K562 (cell line): ENCODE data around the gene UGT3A1. TPM values are rescaled to one million over a fixed set of nuclear protein-coding genes. Genes with fewer than 3 reads are reported as not detected.

ENCODE experiments used
- ATAC-seq: fragments of 200-7000 bp; cut with Tn5 transposase; 3 replicates; pipeline ENCODE4 v1.9.1; 2020; ENCODE audit warnings: moderate library complexity
- BruUV-seq: library from RNA; stranded (reverse); fragments of 400-500 nt; replicated peaks from 2 replicates; lab custom pipeline; 2021; lab: Mats Ljungman, UMichigan
- CTCF ChIA-PET: fragments of 300-600 bp; formaldehyde crosslinking; extraction: SDS; loops from one replicate; lab custom pipeline; 2021; ENCODE audit warnings: low intra/inter-chr PET ratio; lab: Yijun Ruan, JAX
- POLR2A ChIA-PET: fragments of 300-600, 350-650 bp; sonication (Branson Sonifier 250); formaldehyde crosslinking; extraction: SDS; loops from one replicate; lab custom pipeline; 2021; ENCODE audit warnings: antibody characterized with exemption, inconsistent platforms; lab: Yijun Ruan, JAX
- DNase-seq, 4 experiments: peaks; one replicate each; pipeline versions ENCODE4 v3.0.0 to v3.0.0-alpha.2; 2011 to 2018; ENCODE audit warnings: low spot score in 3 of 4, mixed read lengths in 3 of 4; ENCODE audit errors: extremely low read depth in 1 of 4
- FAIRE-seq: peaks from 2 replicates; lab custom pipeline; 2011; peaks lifted over from hg19 to GRCh38; lab: Jason Lieb, UNC
- H2AFZ ChIP-seq: 2 replicates; pipeline ENCODE4 v1.6.0; 2011; ENCODE audit warnings: low read depth, low read length, control low read depth, inconsistent platforms
- H3K27ac ChIP-seq: fragments of 200-600 bp; 3 replicates; pipeline ENCODE4 v1.8.0; 2011; ENCODE audit warnings: low read depth, mild to moderate bottlenecking, control low read depth, inconsistent platforms, low read length, moderate library complexity, mixed read lengths; ENCODE audit errors: extremely low read depth
- H3K27me3 ChIP-seq, 2 experiments: fragments of 300-600 bp in 1 of 2; 2 replicates in 1 of 2; 3 replicates in 1 of 2; pipeline versions ENCODE4 v1.6.0 to v1.8.0; 2011; ENCODE audit warnings: inconsistent platforms in 2 of 2, low read length in 2 of 2, mild to moderate bottlenecking in 1 of 2, mixed read lengths in 1 of 2, moderate library complexity in 1 of 2; ENCODE audit not compliant: control insufficient read depth in 2 of 2, insufficient read depth in 2 of 2
- H3K36me3 ChIP-seq: fragments of 300-600 bp; 3 replicates; pipeline ENCODE4 v1.8.0; 2011; ENCODE audit warnings: mild to moderate bottlenecking, low read length, inconsistent platforms; ENCODE audit not compliant: control insufficient read depth, insufficient read depth
- H3K4me1 ChIP-seq, 2 experiments: fragments of 200-600 bp in 1 of 2; replicated peaks in 1 of 2; 2 replicates in 1 of 2; 3 replicates in 1 of 2; pipeline versions ENCODE4 v1.5.1 to v1.8.0; 2011; ENCODE audit warnings: inconsistent platforms in 2 of 2, low read length in 2 of 2, mild to moderate bottlenecking in 1 of 2, mixed read lengths in 1 of 2, moderate library complexity in 1 of 2; ENCODE audit not compliant: control insufficient read depth in 2 of 2, insufficient read depth in 2 of 2
- H3K4me2 ChIP-seq: 2 replicates; pipeline ENCODE4 v1.6.1; 2011; ENCODE audit warnings: low read length, control low read depth, inconsistent platforms, mixed read lengths; ENCODE audit not compliant: insufficient read depth
- H3K4me3 ChIP-seq: fragments of 200-600 bp; sonication (generic), shearing (Covaris generic); 2 replicates; pipeline ENCODE4 v1.5.1; 2016; ENCODE audit warnings: control low read depth, inconsistent platforms
- H3K79me2 ChIP-seq: fragments of 200-600 bp; 3 replicates; pipeline ENCODE4 v1.8.0; 2011; ENCODE audit warnings: low read length, inconsistent platforms; ENCODE audit not compliant: control insufficient read depth, insufficient read depth
- H3K9ac ChIP-seq, 2 experiments: 2 replicates each; pipeline versions ENCODE4 v1.6.0 to v1.6.1; 2011; ENCODE audit warnings: low read depth in 2 of 2, low read length in 2 of 2, control low read depth in 1 of 2, inconsistent platforms in 1 of 2, mild to moderate bottlenecking in 1 of 2, mixed read lengths in 1 of 2; ENCODE audit not compliant: insufficient read depth in 1 of 2
- H3K9me1 ChIP-seq: one replicate; pipeline ENCODE4 v1.6.0; 2011; ENCODE audit warnings: inconsistent platforms, mild to moderate bottlenecking, low read length, moderate library complexity; ENCODE audit not compliant: control insufficient read depth, insufficient read depth
- H3K9me3 ChIP-seq: replicated peaks from 2 replicates; pipeline ENCODE4 v1.5.1; 2011; ENCODE audit warnings: low read depth, low read length, inconsistent platforms; ENCODE audit not compliant: control insufficient read depth, insufficient read depth
- H4K20me1 ChIP-seq: replicated peaks from 2 replicates; pipeline ENCODE4 v1.6.1; 2011; ENCODE audit warnings: low read length, inconsistent platforms, mixed read lengths; ENCODE audit not compliant: control insufficient read depth, insufficient read depth
- BCLAF1 ChIP-seq, 2 experiments: fragments of 450-650 bp in 1 of 2; IDR thresholded peaks; 2 replicates each; pipeline ENCODE4 v1.6.1; 2011 to 2017; ENCODE audit warnings: low read depth in 2 of 2, antibody characterized with exemption in 1 of 2, borderline replicate concordance in 1 of 2, low read length in 1 of 2, mild to moderate bottlenecking in 1 of 2, mixed read lengths in 1 of 2; ENCODE audit not compliant: control insufficient read depth in 1 of 2
- BDP1 ChIP-seq: IDR thresholded peaks from 3 replicates; pipeline ENCODE4 v1.6.1; 2011; ENCODE audit not compliant: insufficient read length, insufficient read depth
- CBFB ChIP-seq: sonication (generic); formaldehyde crosslinking; IDR thresholded peaks from 2 replicates; pipeline ENCODE4 v1.4.0; 2020; ENCODE audit warnings: mild to moderate bottlenecking, missing genetic modification reagents
- CREB1 ChIP-seq, 2 experiments: sonication (generic) in 1 of 2; formaldehyde crosslinking in 1 of 2; IDR thresholded peaks; 2 replicates each; pipeline versions ENCODE4 v1.6.1 to v1.8.0; 2012 to 2022; ENCODE audit warnings: inconsistent platforms in 1 of 2, mild to moderate bottlenecking in 1 of 2, missing genetic modification reagents in 1 of 2, moderate library complexity in 1 of 2
- EP400 ChIP-seq: fragments of 450-650 bp; IDR thresholded peaks from 2 replicates; pipeline ENCODE4 v1.6.1; 2017; ENCODE audit warnings: antibody characterized with exemption, mild to moderate bottlenecking, moderate library complexity
- FOXA3 ChIP-seq, 2 experiments: fragments of 450-650 bp in 1 of 2; sonication (generic) in 1 of 2; formaldehyde crosslinking; IDR thresholded peaks in 1 of 2; conservative IDR thresholded peaks in 1 of 2; 2 replicates each; pipeline versions ENCODE4 v1.4.0 to v1.8.0; 2020 to 2022; ENCODE audit warnings: mild to moderate bottlenecking in 2 of 2, missing genetic modification reagents in 1 of 2
- HMG20B ChIP-seq: fragments of 250-450 bp; sonication (Bioruptor Pico); IDR thresholded peaks from 2 replicates; pipeline ENCODE4 v1.5.0; 2021; ENCODE audit warnings: mild to moderate bottlenecking
- PBX2 ChIP-seq, 2 experiments: IDR thresholded peaks in 1 of 2; conservative IDR thresholded peaks in 1 of 2; 2 replicates each; pipeline ENCODE4 v1.6.1; 2016; ENCODE audit warnings: low read depth in 2 of 2, mild to moderate bottlenecking in 1 of 2, missing compliant biosample characterization in 1 of 2, missing genetic modification characterization in 1 of 2, moderate library complexity in 1 of 2
- PREB ChIP-seq: sonication (generic); formaldehyde crosslinking; IDR thresholded peaks from 2 replicates; pipeline ENCODE4 v1.8.1; 2023; ENCODE audit warnings: mild to moderate bottlenecking, missing genetic modification reagents
- RBFOX2 ChIP-seq: fragments of 200-400 bp; formaldehyde crosslinking; IDR thresholded peaks from 2 replicates; pipeline ENCODE4 v1.6.1; 2017; ENCODE audit warnings: low read depth, mild to moderate bottlenecking, low read length, moderate library complexity
- SMAD4 ChIP-seq: fragments of 250-450 bp; sonication (Bioruptor Pico); conservative IDR thresholded peaks from 2 replicates; pipeline ENCODE4 v1.8.0; 2021; ENCODE audit warnings: inconsistent platforms, mild to moderate bottlenecking, moderate library complexity
- SRSF9 ChIP-seq: fragments of 200-400 bp; formaldehyde crosslinking; IDR thresholded peaks from 2 replicates; pipeline ENCODE4 v1.6.1; 2017; ENCODE audit warnings: low read depth, low read length, borderline replicate concordance
- ZNF507 ChIP-seq: conservative IDR thresholded peaks from 2 replicates; pipeline ENCODE4 v1.6.1; 2017; ENCODE audit warnings: missing genetic modification characterization, missing compliant biosample characterization
- in situ Hi-C: fragments of 300-500 bp; cut with MboI; formaldehyde crosslinking; loops from 4 replicates; pipeline ENCODE4 v1.15.0; 2018; ENCODE audit warnings: inconsistent platforms, mixed read lengths
- intact Hi-C: fragments of 100-400 bp; cut with micrococcal nuclease; formaldehyde crosslinking; loops from 2 replicates; pipeline ENCODE4 v1.14.2; 2022
- polyA plus RNA-seq, 8 experiments: library from polyadenylated mRNA; depleted of rRNA in 4 of 8; stranded (reverse) in 5 of 8; unstranded in 3 of 8; fragments of >200 nt; fragmentation: Nextera tagmentation in 2 of 8; fragmentation: Illumina TruSeq in 1 of 8; extraction: Ambion mirVana in 2 of 8; extraction: Trizol in 1 of 8; gene quantifications; 2 replicates each; pipeline versions ENCODE4 v1.2.1 to v1.2.3, GENCODE V29; 2011 to 2014; ENCODE audit warnings: inconsistent platforms in 1 of 8, missing spikeins in 1 of 8
- total RNA-seq, 7 experiments: library from RNA; depleted of rRNA in 6 of 7; stranded (reverse); fragments of >200 nt in 6 of 7; fragmentation: Illumina TruSeq in 2 of 7; extraction: Trizol in 2 of 7; gene quantifications; 2 replicates each; pipeline versions ENCODE4 v1.2.1 to v1.2.3, GENCODE V29; 2011 to 2021; ENCODE audit warnings: low replicate concordance in 1 of 7
- TF ChIP-seq, protein P1 (sequence below): fragments of 250-450 bp; sonication (Bioruptor Pico); IDR thresholded peaks from 2 replicates; pipeline ENCODE4 v1.5.0; 2020; ENCODE audit warnings: mild to moderate bottlenecking

Gene UGT3A1
- total and polyA plus RNA-seq, 9 of the 15 experiments (the other 6 are each of a cell fraction or from before 2014, with no cell fraction given): not detected

DNA sequence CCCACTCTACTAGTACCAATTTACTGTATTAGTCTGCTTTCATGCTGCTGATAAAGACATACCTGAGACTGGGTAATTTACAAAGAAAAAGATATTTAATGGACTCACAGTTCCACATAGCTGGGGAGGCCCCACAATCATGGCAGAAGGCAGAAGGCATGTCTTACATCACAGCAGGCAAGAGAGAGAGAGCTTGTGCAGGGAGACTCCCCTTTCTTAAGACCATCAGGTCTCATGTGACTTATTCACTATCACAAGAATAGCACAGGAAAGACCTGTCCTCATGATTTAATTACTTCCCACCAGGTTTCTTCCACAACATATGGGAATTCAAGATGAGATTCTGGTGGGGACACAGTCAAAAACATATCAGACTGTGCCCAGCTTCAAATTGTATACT is 11.5 kb downstream of the UGT3A1 start:
- FAIRE-seq (no peak), ATAC-seq (no peak), DNase-seq (no peak)
- H3K9me3 ChIP-seq: no peaks in the 10 kb centered on the region; the same call in 1 of the 2 replicates
- no peaks in the 10 kb centered on the region for H3K79me2 ChIP-seq
- no peak overlapping the region for H3K27ac ChIP-seq
- H3K9me1 ChIP-seq: no peaks in the 10 kb centered on the region
- intact Hi-C loops (no loop called here), in situ Hi-C loops (no loop called here)
- POLR2A ChIA-PET: no interaction called here
- H3K4me1 ChIP-seq: no peaks in the 10 kb centered on the region
- H3K9ac ChIP-seq: no peak overlapping the region
- H3K4me3 ChIP-seq: no peak overlapping the region
- no peaks in the 10 kb centered on the region for H3K36me3 ChIP-seq
- BruUV-seq: no TSS peak
- CTCF ChIA-PET: no interaction called here
- H4K20me1 ChIP-seq: no peaks in the 10 kb centered on the region
- no peaks in the 10 kb centered on the region for H3K27me3 ChIP-seq
- H2AFZ ChIP-seq: no peak overlapping the region
- H3K4me2 ChIP-seq: no peak overlapping the region
- TF ChIP-seq PBX2 (CRISPR knock-in tag; IDR thresholded peaks at IDR 0.05; ENCODE audit: low read depth) (no peak), PBX2 (tag; conservative IDR thresholded peaks at IDR 0.05; ENCODE audit: low read depth) (no peak), FOXA3 (CRISPR knock-in tag; conservative IDR thresholded peaks at IDR 0.05 in 1 of 2, IDR thresholded peaks at IDR 0.05 in 1 of 2) (no peak), RBFOX2 (no peak), SMAD4 (no peak), HMG20B (CRISPR knock-in tag) (no peak), SRSF9 (no peak), CREB1 (IDR thresholded peaks at IDR 0.05) (no peak), CREB1 (CRISPR knock-in tag; IDR thresholded peaks at IDR 0.05) (no peak), EP400 (no peak), ZNF507 (tag) (no peak), BCLAF1 (IDR thresholded peaks at IDR 0.05; ENCODE audit: borderline replicate concordance in 1 of 2, control insufficient read depth in 1 of 2, low read depth in 2 of 2, low read length in 1 of 2) (no peak), BDP1 (no peak), CBFB (CRISPR knock-in tag) (no peak), PREB (no peak)
- TF ChIP-seq, protein P1, sequence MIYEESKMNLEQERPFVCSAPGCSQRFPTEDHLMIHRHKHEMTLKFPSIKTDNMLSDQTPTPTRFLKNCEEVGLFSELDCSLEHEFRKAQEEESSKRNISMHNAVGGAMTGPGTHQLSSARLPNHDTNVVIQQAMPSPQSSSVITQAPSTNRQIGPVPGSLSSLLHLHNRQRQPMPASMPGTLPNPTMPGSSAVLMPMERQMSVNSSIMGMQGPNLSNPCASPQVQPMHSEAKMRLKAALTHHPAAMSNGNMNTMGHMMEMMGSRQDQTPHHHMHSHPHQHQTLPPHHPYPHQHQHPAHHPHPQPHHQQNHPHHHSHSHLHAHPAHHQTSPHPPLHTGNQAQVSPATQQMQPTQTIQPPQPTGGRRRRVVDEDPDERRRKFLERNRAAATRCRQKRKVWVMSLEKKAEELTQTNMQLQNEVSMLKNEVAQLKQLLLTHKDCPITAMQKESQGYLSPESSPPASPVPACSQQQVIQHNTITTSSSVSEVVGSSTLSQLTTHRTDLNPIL (CRISPR knock-in tag): no peak
